Ascending aorta (tissue), 2 donors: Measurements from ENCODE around the gene TM4SF4. TPM values are rescaled to one million over a fixed set of nuclear protein-coding genes. Genes with fewer than 3 reads are reported as not detected.

ENCODE experiments used
- DNase-seq, 2 donors: peaks; one replicate each; pipeline ENCODE4 v3.0.0-alpha.2; 2019; ENCODE audit warnings: low spot score in 2 of 2
- H3K27ac ChIP-seq, 2 donors: fragments of 200-600 bp; sonication (generic); one replicate each; pipeline ENCODE4 v1.5.1; 2016 to 2017; ENCODE audit warnings: mild to moderate bottlenecking in 1 of 2
- H3K27me3 ChIP-seq: fragments of 200-600 bp; sonication (generic); one replicate; pipeline ENCODE4 v1.5.1; 2017
- H3K36me3 ChIP-seq, 2 donors: fragments of 200-600 bp; sonication (generic); one replicate each; pipeline ENCODE4 v1.5.1; 2016
- H3K4me1 ChIP-seq, 2 donors: fragments of 200-600 bp; sonication (generic); one replicate each; pipeline ENCODE4 v1.5.1; 2016 to 2017; ENCODE audit warnings: mild to moderate bottlenecking in 1 of 2
- H3K4me3 ChIP-seq, 2 donors: fragments of 200-600 bp; sonication (generic); one replicate each; pipeline ENCODE4 v1.5.1; 2016 to 2017; ENCODE audit warnings: mild to moderate bottlenecking in 1 of 2
- H3K9me3 ChIP-seq, 2 donors: fragments of 200-600 bp; sonication (generic); one replicate each; pipeline ENCODE4 v1.5.1; 2016
- CTCF ChIP-seq, 3 experiments: fragments of 200-600 bp in 2 of 3; fragments of 450-650 bp in 1 of 3; sonication (generic) in 2 of 3; IDR thresholded peaks; one replicate each; pipeline ENCODE4 v1.5.1; 2016 to 2019; ENCODE audit warnings: antibody characterized with exemption in 3 of 3, mild to moderate bottlenecking in 1 of 3, moderate library complexity in 1 of 3
- intact Hi-C: fragments of 100-400 bp; cut with DNase I; formaldehyde crosslinking; loops from one replicate; pipeline ENCODE4 v1.15.1; 2023
- total RNA-seq: library from RNA; depleted of rRNA; stranded (reverse); fragments of >200 nt; gene quantifications from one replicate; pipeline ENCODE4 v1.1.0, GENCODE V29; 2016

Gene TM4SF4
- total RNA-seq, 1 donor from 2014 or later, result not detected

DNA sequence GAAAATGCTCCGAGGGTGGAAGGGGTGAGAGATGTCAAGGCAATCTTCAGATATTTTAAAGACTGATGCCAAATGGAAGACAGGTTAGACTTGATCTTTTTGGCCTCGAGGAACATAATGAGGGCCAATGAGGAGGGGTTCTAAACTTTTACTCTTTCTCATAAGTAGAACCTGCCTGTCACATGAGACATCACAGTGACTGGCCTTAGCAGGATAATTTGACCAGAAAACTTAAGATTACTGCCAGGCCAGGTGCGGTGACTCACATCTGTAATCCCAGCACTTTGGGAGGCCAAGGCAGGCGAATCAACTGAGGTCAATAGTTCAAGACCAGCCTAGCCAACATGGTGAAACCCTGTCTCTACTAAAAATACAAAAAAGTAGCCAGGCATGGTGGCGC lies 12.2 kb downstream of the TM4SF4 start:
- intact Hi-C loops, result no loop called here
- Histone ChIP-seq H3K9me3 (no peaks in the 10 kb centered on the region), H3K27ac (no peak overlapping the region), H3K27me3 (no peaks in the 10 kb centered on the region), H3K4me1 (peaks cover 0 to 4% of the 10 kb centered on the region in 2 donors), H3K4me3 (no peak overlapping the region), H3K36me3 (no peaks in the 10 kb centered on the region)
- no peak for TF ChIP-seq CTCF (IDR thresholded peaks at IDR 0.05)
- no peak for DNase-seq

GRCh38 chr3:149487598-149488197 lies 13.2 kb downstream of the TM4SF4 start:
- intact Hi-C loops, result no loop called here
- Histone ChIP-seq H3K36me3 (no peaks in the 10 kb centered on the region), H3K9me3 (no peaks in the 10 kb centered on the region), H3K27ac (no peak overlapping the region), H3K4me1 (peaks cover 0 to 4% of the 10 kb centered on the region in 2 donors), H3K27me3 (no peaks in the 10 kb centered on the region), H3K4me3 (no peak overlapping the region)
- no peak for DNase-seq
- TF ChIP-seq CTCF (IDR thresholded peaks at IDR 0.05), result peak in 1 of 3 experiments; percentile 13

DNA sequence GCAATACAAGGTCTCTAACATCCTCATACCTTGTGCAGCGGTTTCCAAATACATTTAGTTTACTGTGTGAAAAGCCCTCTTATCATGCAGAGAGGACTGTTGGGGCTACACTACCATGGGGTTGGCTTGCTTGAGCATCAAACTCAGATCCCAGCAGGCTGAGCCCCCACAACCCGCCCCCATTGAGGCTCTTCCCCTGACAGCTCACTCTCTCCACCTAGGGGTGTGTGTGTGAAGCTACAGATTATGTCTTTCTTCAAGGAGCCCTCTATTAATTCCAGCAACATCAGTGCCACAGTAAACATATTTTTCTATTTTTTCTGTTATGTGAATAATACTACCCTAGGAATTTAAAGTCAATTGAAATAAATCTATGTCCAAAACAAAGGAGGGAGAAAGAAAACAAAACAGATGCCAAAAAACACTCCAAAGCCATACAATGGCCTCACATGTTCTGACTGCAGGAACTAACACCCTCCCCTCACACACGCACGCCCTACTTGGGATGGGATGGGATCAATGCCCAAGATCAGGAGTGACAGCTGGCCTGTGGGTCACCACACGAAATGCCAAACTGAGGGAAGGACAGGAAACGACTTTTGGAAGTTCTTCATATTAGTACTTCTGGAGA lies 14.7 kb downstream of the TM4SF4 start:
- intact Hi-C loops, result no loop called here
- Histone ChIP-seq H3K9me3 (no peaks in the 10 kb centered on the region), H3K27me3 (no peaks in the 10 kb centered on the region), H3K4me1 (peaks cover 0 to 4% of the 10 kb centered on the region in 2 donors), H3K27ac (peak overlapping the region; percentile 39 to 44), H3K36me3 (no peaks in the 10 kb centered on the region), H3K4me3 (no peak overlapping the region)
- peak; percentile 11 to 62 (median 49) for TF ChIP-seq CTCF (IDR thresholded peaks at IDR 0.05)
- DNase-seq, result no peak

DNA sequence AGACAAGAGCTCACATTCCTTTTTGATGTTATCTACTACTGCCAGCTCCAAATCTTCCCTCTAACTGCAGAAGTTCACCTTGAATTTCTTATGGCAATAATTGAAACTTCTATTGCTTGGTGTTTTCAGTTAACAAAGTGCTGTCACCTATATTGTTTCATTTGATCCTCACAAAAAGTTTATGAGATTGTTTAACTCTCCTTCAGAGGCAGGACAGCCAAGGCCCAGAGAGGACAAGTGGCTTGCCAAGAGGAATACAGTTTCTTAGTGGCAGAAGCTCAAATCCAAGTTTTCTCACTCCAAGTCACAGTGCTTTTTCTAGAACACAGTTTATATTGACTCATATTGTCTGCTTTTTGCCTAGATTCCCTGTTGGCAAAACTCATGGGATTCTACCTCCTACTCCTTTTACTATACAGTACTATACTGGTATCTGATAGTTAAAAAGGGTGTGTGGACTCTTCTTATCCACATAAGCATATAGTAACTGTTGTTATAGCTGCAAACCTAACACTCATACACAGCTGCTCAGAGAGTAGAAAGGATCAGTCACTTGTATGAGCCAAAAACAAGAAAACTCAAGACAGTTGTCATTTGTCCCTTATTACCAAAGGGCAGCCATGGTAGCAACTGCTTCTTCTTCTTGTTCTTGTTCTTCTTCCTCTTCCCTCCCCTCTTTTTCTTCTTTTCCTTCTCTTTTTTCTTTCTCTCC lies 15.9 kb downstream of the TM4SF4 start:
- intact Hi-C loops, result loop anchor here (5.0 kb wide), 1 partner anchor 213 kb away; no protein-coding TSS in a partner anchor
- TF ChIP-seq CTCF (IDR thresholded peaks at IDR 0.05), result no peak
- Histone ChIP-seq H3K36me3 (no peaks in the 10 kb centered on the region), H3K4me1 (peaks cover 0 to 4% of the 10 kb centered on the region in 2 donors), H3K27ac (peak overlapping the region; percentile 39 to 44), H3K27me3 (no peaks in the 10 kb centered on the region), H3K9me3 (no peaks in the 10 kb centered on the region), H3K4me3 (no peak overlapping the region)
- no peak for DNase-seq

- TF ChIP-seq CTCF (IDR thresholded peaks at IDR 0.05), result no peak
- no peak for DNase-seq
- intact Hi-C loops, result loop anchor here (1.0 to 5.0 kb wide), 3 partner anchors 19 to 224 kb away; no protein-coding TSS in a partner anchor
- H3K36me3 ChIP-seq, result no peaks in the 10 kb centered on the region
- H3K27me3 ChIP-seq, result no peaks in the 10 kb centered on the region
- H3K4me1 ChIP-seq, result peaks cover 0 to 4% of the 10 kb centered on the region in 2 donors
- H3K4me3 ChIP-seq, result no peak overlapping the region
- H3K9me3 ChIP-seq, result no peaks in the 10 kb centered on the region
- H3K27ac ChIP-seq, result no peak overlapping the region
Measured at GRCh38 chr3:149493315-149494021, 19.0 kb downstream of the TM4SF4 start.
